Kidney (tissue), 14 donors: ENCODE data around the gene SLC43A1. TPM values are rescaled to one million over a fixed set of nuclear protein-coding genes. Genes with fewer than 3 reads are reported as not detected.

Experiments
- DNase-seq, 5 donors: peaks; one replicate each; pipeline ENCODE4 v3.0.0-alpha.2; 2013 to 2020
- FAIRE-seq: peaks from 2 replicates; lab custom pipeline; 2012; peaks lifted over from hg19 to GRCh38; lab: Jason Lieb, UNC
- H3K27ac ChIP-seq, 2 donors: one replicate each; pipeline ENCODE4 v1.7.0; 2013; ENCODE audit warnings: low read depth in 2 of 2, low read length in 2 of 2, inconsistent platforms in 1 of 2
- H3K27me3 ChIP-seq: one replicate; pipeline ENCODE4 v1.7.1; 2013; ENCODE audit warnings: low read length, inconsistent platforms; ENCODE audit not compliant: control insufficient read depth, insufficient read depth
- H3K36me3 ChIP-seq, 3 donors: one replicate each; pipeline versions ENCODE4 v1.7.0 to v1.7.1; 2013; ENCODE audit warnings: low read length in 3 of 3, control low read depth in 1 of 3, inconsistent platforms in 1 of 3; ENCODE audit not compliant: insufficient read depth in 3 of 3, control insufficient read depth in 2 of 3
- H3K4me1 ChIP-seq, 3 donors: one replicate each; pipeline versions ENCODE4 v1.7.0 to v1.7.1; 2013; ENCODE audit warnings: low read length in 3 of 3, inconsistent platforms in 1 of 3, low read depth in 1 of 3; ENCODE audit not compliant: control insufficient read depth in 2 of 3, insufficient read depth in 2 of 3
- H3K4me3 ChIP-seq, 3 donors: one replicate each; pipeline versions ENCODE4 v1.7.0 to v1.8.1; 2013; ENCODE audit warnings: low read length in 3 of 3, control low read depth in 1 of 3, inconsistent platforms in 1 of 3
- H3K9ac ChIP-seq, 3 donors: one replicate each; pipeline versions ENCODE4 v1.7.0 to v1.7.1; 2013; ENCODE audit warnings: low read length in 3 of 3, control low read depth in 1 of 3, inconsistent platforms in 1 of 3
- H3K9me3 ChIP-seq, 3 donors: one replicate each; pipeline versions ENCODE4 v1.7.0 to v1.7.1; 2013; ENCODE audit warnings: low read length in 3 of 3, control low read depth in 1 of 3, inconsistent platforms in 1 of 3; ENCODE audit not compliant: control insufficient read depth in 2 of 3, insufficient read depth in 1 of 3
- CTCF ChIP-seq: IDR thresholded peaks from 3 replicates; pipeline ENCODE4 v1.5.1; 2012; ENCODE audit warnings: mild to moderate bottlenecking, moderate library complexity, borderline replicate concordance; ENCODE audit not compliant: insufficient read depth; ENCODE audit errors: extremely low read depth
- intact Hi-C: fragments of 100-400 bp; cut with DNase I; formaldehyde crosslinking; loops from one replicate; pipeline ENCODE4 v1.11.1; 2022
- polyA plus RNA-seq: library from polyadenylated mRNA; stranded (reverse); fragments of 350-450 nt; fragmentation: Illumina TruSeq; extraction: RNeasy Lipid Tissue Mini Kit (QIAGEN cat#74804); gene quantifications from one replicate; pipeline ENCODE4 v1.2.3, GENCODE V29; 2014; ENCODE audit warnings: low read depth, low replicate concordance; ENCODE audit not compliant: insufficient read depth
- total RNA-seq: library from RNA; stranded (reverse); fragmentation: NEBNext Ultra II Directional; extraction: Animal tissue kit (Norgen Biotek cat#: 25700); gene quantifications from one replicate; pipeline ENCODE4 v1.2.1, GENCODE V29; 2021
- donor health status: control.
- donor health status: control.
- donor health status: control.
- donor health status: control.
- donor health status: control.
- donor health status: DM: yes; HTN: yes; CAD: no.
- donor health status: Normal renal cell carcinoma (clear cell type).

Gene SLC43A1
- total and polyA plus RNA-seq, 2 donors from 2014 or later: 4.1 to 16.6 TPM

DNA sequence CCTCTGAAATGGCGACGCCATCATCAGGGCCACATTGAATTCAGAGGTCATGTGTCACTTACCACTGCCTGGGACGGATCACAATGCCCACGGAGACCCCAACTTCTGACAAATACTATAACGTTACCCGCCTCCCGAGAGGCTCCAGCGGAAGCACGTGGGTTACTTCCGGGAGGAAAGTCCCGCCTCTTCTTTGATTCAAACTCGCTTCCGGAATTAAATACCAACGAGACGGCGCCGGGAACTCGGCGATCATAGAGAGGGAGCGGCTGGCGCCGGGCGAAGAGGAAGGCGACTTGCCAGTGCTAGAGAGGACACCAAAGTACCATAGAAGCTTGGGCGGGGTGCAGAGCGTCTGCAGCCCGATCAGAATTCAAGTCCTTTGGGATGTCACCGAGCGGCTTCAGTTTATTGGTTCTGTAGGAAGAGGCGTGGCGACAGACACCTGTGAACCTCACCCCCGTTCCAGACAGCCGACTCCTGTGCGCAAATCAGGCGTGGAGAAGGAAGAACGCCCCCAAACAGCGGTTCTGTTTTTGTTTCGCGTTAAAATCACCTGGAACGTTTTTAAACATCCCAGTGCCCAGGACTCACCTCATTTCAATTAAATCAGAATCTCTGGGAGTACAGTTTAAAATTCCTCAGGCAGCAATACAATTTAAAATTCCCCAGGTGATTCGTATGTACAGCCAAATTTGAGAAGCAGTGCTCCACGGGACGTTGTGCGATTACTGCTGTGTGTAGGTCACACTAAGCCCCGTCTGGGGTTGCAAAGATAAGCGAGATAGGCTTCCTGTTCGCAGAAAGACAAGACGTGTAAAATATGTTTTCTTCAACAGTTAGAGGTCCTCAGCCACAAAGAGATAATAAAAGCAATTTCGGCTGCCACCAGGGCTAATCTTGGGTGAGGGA, 15.3 kb upstream of the SLC43A1 start, which contains the start of gene TIMM10:
TIMM10 (minus strand) TSS at position 159 of the 912 bp plus-strand sequence. CDS start 565 bp downstream, outside the sequence.
- intact Hi-C loops: no loop called here
- FAIRE-seq: peak; percentile 98
- Histone ChIP-seq H3K36me3 (peaks cover 2 to 6% (median 4%) of the 10 kb centered on the region in 3 donors), H3K27ac (peak within 1 kb of the TSS; percentile 55 to 58), H3K4me3 (peak within 1 kb of the TSS; percentile 91 to 99 (median 99)), H3K9ac (peak within 1 kb of the TSS; percentile 76 to 96 (median 83)), H3K4me1 (peaks cover 0 to 7% (median 0%) of the 10 kb centered on the region in 3 donors), H3K9me3 (no peaks in the 10 kb centered on the region), H3K27me3 (no peaks in the 10 kb centered on the region)
- peak; percentile 97 to 99 (median 98) for DNase-seq
- no peak for TF ChIP-seq CTCF

GRCh38 chr11:57530215-57530595, 14.7 kb upstream of the SLC43A1 start:
- Histone ChIP-seq H3K36me3 (peaks cover 2 to 6% (median 4%) of the 10 kb centered on the region in 3 donors), H3K27ac (peak overlapping the region in 1 of 2 donors; percentile 55), H3K4me3 (peak overlapping the region; percentile 91 to 99 (median 99)), H3K9me3 (no peaks in the 10 kb centered on the region), H3K9ac (peak overlapping the region; percentile 75 to 96 (median 83)), H3K4me1 (peaks cover 0 to 7% (median 0%) of the 10 kb centered on the region in 3 donors), H3K27me3 (no peaks in the 10 kb centered on the region)
- no peak for TF ChIP-seq CTCF
- intact Hi-C loops: no loop called here
- FAIRE-seq: no peak
- no peak for DNase-seq

- Histone ChIP-seq H3K4me1 (peaks cover 0 to 7% (median 0%) of the 10 kb centered on the region in 3 donors), H3K27me3 (no peaks in the 10 kb centered on the region), H3K4me3 (no peak overlapping the region), H3K9ac (no peak overlapping the region), H3K36me3 (peaks cover 2 to 6% (median 4%) of the 10 kb centered on the region in 3 donors), H3K27ac (no peak overlapping the region), H3K9me3 (no peaks in the 10 kb centered on the region)
- TF ChIP-seq CTCF: no peak
- DNase-seq (no peak), FAIRE-seq (no peak)
- intact Hi-C loops: loop anchor here (5.0 kb wide), 1 partner anchor 37 kb away; no protein-coding TSS in a partner anchor
Observed at GRCh38 chr11:57529012-57529411, 13.5 kb upstream of the SLC43A1 start.
